ENCODE measurements around the gene ANXA7.
A peak's percentile ranks its signal among the peaks of the same experiment; 100 is the strongest.
"Not testable (repeated sequence)": the region's sequence is repeated elsewhere in the genome, so short reads cannot be mapped to it uniquely, and the experiment has no call there.

The ANXA7 gene

DNA sequence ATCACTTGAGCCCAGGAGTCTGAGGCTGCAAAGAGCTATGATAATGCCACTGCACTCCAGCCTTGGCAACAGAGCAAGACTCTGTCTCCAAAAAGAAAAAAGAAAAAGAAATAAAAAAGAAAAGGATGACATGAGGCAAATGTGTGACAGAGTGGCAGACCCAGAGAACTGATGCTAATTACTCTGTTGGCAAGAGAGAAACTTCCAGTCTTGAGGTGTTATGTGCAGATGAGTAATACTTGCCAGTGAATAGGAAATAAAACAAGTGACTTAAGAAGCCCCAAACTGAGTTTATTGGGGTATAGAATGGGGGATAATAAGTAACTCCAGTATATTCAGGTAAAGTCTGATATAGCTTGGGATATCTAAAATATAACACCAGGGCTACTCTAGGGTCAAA, 9.5 kb upstream of the ANXA7 start:
- H3K27me3 Mint-ChIP-seq: no peaks in the 10 kb centered on the region
- no peak overlapping the region for H3K4me3 Mint-ChIP-seq
- H3K4me1 Mint-ChIP-seq (ENCODE audit: low read depth): peaks cover 10% of the 10 kb centered on the region
- H3K36me3 Mint-ChIP-seq (ENCODE audit: low read depth): peaks cover 68% of the 10 kb centered on the region
- no peaks in the 10 kb centered on the region for H3K9me3 Mint-ChIP-seq
- H3K27ac Mint-ChIP-seq: peak overlapping the region; percentile 66
- no peak for DNase-seq

DNA sequence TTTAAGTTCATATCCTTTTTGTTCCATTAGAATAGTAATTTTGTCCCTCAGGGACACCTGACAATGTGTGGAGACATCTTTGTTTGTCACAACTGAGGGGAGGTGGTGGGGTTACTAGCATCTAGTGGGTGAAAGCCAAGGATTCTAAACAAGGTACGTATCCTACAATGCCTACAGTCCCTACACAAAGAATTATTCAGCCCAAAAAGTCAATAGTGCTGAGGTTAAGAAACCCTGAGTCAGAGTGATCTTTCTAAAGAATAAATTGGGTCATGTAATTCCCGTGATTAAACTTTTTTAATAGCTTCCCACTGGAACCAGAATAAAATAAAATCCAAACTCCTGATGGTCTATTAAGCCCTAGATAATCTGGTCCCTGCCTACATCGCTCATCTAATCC, 2.7 kb upstream of the ANXA7 start:
- Mint-ChIP-seq H3K27me3 (peaks cover 5% of the 10 kb centered on the region), H3K27ac (no peak overlapping the region), H3K4me1 (ENCODE audit: low read depth) (peaks cover 29% of the 10 kb centered on the region), H3K4me3 (no peak overlapping the region), H3K36me3 (ENCODE audit: low read depth) (peaks cover 26% of the 10 kb centered on the region), H3K9me3 (no peaks in the 10 kb centered on the region)
- no peak for DNase-seq

DNA sequence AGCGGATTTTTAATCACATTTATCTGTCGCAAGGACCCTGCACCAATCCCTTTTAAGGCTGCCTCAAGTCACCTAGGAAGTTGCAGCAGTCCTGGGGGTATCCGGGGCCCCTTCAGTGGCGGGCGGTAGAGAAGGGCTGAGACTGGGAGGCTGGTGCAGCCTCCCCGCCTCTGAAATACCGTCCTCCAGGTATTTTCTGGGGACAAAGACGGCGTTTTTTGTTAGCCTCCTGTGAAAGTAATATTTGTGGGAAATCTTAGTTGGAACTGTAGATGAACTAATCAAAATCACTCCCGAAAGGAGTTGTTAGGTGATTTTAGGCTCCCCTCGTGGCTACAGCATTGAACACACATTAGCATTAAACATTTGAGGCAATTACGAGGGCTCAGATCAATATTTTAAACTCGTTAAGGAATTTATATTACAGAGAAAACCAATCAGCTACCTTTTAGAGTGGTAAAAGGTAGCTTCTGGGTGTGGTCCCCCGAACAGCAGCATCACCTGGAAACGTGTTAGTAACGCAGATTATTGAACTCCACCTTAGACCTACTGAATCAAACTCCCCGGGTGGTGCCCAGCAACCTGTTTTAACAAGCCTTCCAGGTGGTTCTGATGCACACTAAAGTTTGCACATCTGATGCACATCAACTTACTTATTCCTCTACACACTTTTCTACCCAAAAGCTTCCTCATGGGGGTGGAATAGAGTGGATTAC, 530 bp upstream of the ANXA7 start:
- DNase-seq: no peak
- Mint-ChIP-seq H3K4me1 (ENCODE audit: low read depth) (peaks cover 48% of the 10 kb centered on the region), H3K36me3 (ENCODE audit: low read depth) (peaks cover 42% of the 10 kb centered on the region), H3K9me3 (no peaks in the 10 kb centered on the region), H3K27ac (peak overlapping the region; percentile 89), H3K27me3 (peaks cover 5% of the 10 kb centered on the region), H3K4me3 (peak overlapping the region; percentile 89)

DNA sequence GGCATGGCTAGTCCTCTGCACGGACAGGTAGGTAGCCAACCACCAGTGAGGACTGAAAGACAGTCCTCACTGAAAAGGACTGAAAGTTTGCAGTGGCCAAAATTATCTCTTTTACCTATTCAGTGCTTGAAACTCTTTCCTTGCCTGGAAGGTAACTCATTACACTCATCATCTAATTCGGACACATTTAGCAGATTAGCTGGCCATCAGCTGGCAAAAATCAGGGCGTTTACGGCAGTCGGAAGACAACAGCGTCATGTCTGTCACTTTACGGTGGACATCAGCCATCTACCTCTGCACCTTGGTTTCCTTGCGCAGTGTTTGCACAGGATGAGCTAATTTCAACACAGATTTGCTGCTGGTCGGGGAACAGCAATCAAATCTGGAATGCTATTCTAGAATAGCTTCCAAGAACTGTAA, 740 bp downstream of the ANXA7 start:
- Mint-ChIP-seq H3K9me3 (no peaks in the 10 kb centered on the region), H3K36me3 (ENCODE audit: low read depth) (peaks cover 47% of the 10 kb centered on the region)
- peak; percentile 36 for DNase-seq

DNA sequence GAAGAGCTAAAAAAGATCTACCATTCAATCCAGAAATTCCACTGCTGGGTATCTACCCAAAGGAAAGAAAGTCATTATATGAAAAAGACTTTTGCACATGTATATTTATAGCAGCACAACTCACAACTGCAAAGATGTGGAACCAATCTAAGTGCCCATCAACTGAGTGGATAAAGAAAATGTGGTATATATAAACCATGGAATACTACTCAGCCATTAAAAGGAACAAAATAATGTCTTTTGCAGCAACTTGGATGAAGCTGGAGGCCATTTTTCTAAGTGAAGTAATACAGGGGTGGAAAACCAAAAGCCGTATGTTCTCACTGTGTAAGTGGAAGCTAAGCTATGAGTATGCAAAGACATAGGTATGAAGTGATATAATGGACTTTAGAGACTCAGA, 3.0 kb downstream of the ANXA7 start:
- H3K4me1 Mint-ChIP-seq (ENCODE audit: low read depth): peaks cover 75% of the 10 kb centered on the region

More for the DNA sequence above, 740 bp downstream of the ANXA7 start:
- H3K4me1 Mint-ChIP-seq (ENCODE audit: low read depth): peaks cover 58% of the 10 kb centered on the region
- peak overlapping the region; percentile 95 for H3K27ac Mint-ChIP-seq
- H3K4me3 Mint-ChIP-seq: peak overlapping the region; percentile 89
- H3K27me3 Mint-ChIP-seq: peaks cover 5% of the 10 kb centered on the region

DNA sequence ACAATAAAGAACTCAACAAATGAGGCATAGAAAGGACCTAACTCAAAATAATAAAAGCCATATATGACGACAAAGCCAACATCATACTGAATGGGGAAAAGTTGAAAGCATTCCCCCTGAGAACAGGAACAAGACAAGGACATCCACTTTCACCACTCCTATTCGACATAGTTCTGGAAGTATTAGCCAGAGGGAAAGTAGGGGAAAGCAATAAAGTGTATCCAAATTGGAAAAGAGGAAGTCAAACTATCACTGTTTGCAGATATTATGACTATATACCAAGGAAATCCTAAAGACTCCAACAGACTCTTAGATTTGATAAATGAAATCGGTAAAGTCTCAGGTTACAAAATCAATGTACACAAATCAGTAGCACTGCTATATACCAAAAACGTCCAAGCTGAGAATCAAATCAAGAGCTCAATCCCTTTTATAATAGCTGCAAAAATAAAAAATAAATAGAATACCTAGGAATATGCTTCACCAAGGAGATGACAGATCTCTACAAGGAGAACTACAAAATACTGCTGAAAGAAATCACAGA, 4.8 kb downstream of the ANXA7 start:
- Mint-ChIP-seq H3K4me3 (no peak overlapping the region), H3K36me3 (ENCODE audit: low read depth) (peaks cover 65% of the 10 kb centered on the region), H3K27ac (no peak overlapping the region)

More for the DNA sequence above, 3.0 kb downstream of the ANXA7 start:
- peaks cover 5% of the 10 kb centered on the region for H3K27me3 Mint-ChIP-seq
- no peak overlapping the region for H3K4me3 Mint-ChIP-seq
- no peak overlapping the region for H3K27ac Mint-ChIP-seq
- H3K36me3 Mint-ChIP-seq (ENCODE audit: low read depth): peaks cover 65% of the 10 kb centered on the region
- no peak for DNase-seq
- H3K9me3 Mint-ChIP-seq: no peaks in the 10 kb centered on the region

DNA sequence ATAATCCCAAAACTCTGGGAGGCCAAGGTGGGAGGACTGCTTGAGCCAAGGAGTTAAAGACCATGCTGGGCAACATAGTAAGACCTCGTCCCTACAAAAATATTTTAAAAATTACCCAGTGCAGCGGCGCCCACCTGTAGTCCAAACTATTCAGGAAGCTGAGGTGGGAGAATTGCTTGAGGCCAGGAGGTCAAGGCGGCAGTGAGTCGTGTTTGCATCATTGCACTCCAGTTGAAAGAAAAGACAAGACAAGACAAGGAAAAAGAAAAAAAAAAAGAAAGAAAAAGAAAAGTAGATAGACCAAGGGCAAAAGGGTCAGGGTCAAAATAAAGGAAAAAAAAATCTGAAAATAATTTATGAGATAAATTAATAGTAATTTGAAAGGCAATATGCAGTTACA, 5.8 kb downstream of the ANXA7 start:
- Mint-ChIP-seq H3K4me1 (ENCODE audit: low read depth) (peaks cover 79% of the 10 kb centered on the region), H3K27ac (no peak overlapping the region), H3K27me3 (no peaks in the 10 kb centered on the region), H3K9me3 (no peaks in the 10 kb centered on the region), H3K36me3 (ENCODE audit: low read depth) (peaks cover 62% of the 10 kb centered on the region), H3K4me3 (no peak overlapping the region)
- no peak for DNase-seq

More for the DNA sequence above, 4.8 kb downstream of the ANXA7 start:
- peaks cover 73% of the 10 kb centered on the region for H3K4me1 Mint-ChIP-seq (ENCODE audit: low read depth)
- no peak for DNase-seq
- H3K9me3 Mint-ChIP-seq: no peaks in the 10 kb centered on the region
- H3K27me3 Mint-ChIP-seq: no peaks in the 10 kb centered on the region

DNA sequence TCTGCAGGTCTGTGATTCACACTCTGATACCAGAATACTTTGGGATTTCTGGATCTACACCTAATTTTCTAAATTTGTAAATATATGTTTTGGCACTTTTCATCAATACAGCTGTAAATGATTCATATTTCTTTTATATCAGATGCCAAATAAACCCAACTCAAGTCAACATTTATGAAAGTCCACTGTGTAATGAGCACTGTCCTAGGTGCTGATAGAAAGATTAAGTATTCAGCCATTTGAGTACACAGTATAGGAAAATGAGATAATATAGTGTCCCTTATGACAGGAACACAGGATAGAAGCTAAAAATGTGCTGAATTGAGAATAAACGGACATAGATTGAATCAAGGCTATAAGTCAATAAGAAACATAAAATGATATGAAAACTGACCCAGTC, 6.4 kb downstream of the ANXA7 start:
- H3K9me3 Mint-ChIP-seq: no peaks in the 10 kb centered on the region
- no peak overlapping the region for H3K4me3 Mint-ChIP-seq
- no peak overlapping the region for H3K27ac Mint-ChIP-seq
- peaks cover 77% of the 10 kb centered on the region for H3K4me1 Mint-ChIP-seq (ENCODE audit: low read depth)
- H3K27me3 Mint-ChIP-seq: no peaks in the 10 kb centered on the region
- peaks cover 58% of the 10 kb centered on the region for H3K36me3 Mint-ChIP-seq (ENCODE audit: low read depth)
- DNase-seq: no peak

DNA sequence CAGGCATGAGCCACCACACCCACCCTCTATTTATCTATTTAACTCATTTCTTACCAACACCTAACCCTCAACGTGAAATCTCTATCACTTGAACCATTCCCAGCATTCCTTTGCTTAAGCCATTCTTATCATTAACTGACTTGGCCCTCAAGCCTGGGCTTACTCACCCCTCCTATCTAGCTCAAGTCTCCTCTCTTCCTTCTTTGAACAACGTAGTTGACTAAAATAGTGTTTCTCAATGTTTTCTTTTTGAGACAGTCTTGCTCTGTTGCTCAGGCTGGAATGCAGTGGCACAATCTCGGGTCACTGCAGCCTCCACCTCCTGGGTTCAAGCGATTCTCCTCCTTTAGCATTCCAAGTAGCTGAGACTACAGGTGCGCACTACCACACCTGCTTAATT, 7.0 kb downstream of the ANXA7 start:
- peak overlapping the region; percentile 14 for H3K27ac Mint-ChIP-seq
- peaks cover 53% of the 10 kb centered on the region for H3K36me3 Mint-ChIP-seq (ENCODE audit: low read depth)
- no peaks in the 10 kb centered on the region for H3K9me3 Mint-ChIP-seq
- DNase-seq: no peak
- H3K4me3 Mint-ChIP-seq: no peak overlapping the region
- peaks cover 72% of the 10 kb centered on the region for H3K4me1 Mint-ChIP-seq (ENCODE audit: low read depth)
- no peaks in the 10 kb centered on the region for H3K27me3 Mint-ChIP-seq

DNA sequence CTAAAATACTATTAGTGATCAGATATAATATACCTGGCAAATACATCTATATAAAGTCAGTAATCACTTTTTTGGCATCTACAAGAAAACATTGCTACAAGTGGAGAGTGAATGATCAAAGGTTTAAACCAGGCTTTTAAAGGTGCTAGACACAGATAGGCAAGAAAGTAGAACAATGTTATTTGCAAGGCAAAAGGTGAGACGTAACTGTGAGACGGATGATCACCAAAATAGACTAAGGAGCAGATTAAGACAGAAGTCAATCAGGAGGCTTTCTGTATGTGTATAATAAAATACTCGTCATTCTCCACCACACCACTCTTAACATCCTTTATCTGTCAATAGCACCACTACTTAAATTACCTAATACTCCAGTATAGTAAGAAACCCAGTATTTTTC, 8.3 kb downstream of the ANXA7 start:
- no peak overlapping the region for H3K27ac Mint-ChIP-seq
- H3K4me3 Mint-ChIP-seq: no peak overlapping the region
- peaks cover 49% of the 10 kb centered on the region for H3K36me3 Mint-ChIP-seq (ENCODE audit: low read depth)
- no peaks in the 10 kb centered on the region for H3K9me3 Mint-ChIP-seq
- H3K27me3 Mint-ChIP-seq: no peaks in the 10 kb centered on the region
- DNase-seq: no peak
- H3K4me1 Mint-ChIP-seq (ENCODE audit: low read depth): peaks cover 61% of the 10 kb centered on the region

DNA sequence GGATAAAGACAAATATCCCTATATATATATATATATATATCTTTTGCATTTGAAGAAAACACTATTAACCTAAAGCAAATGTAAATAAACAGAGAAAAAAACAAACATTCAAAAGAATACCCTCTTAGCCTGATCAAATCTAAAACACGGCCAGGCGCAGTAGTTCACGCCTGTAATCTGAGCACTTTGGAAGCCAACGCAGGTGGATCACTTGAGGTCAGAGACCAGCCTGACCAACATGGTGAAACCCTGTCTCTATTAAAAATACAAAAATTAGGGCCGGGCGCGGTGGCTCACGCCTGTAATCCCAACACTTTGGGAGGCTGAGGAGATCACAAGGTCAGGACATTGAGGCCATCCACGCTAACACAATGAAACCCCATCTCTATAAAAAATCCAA, 9.2 kb downstream of the ANXA7 start:
- no peak overlapping the region for H3K4me3 Mint-ChIP-seq
- H3K27ac Mint-ChIP-seq: peak overlapping the region; percentile 47
- peaks cover 49% of the 10 kb centered on the region for H3K36me3 Mint-ChIP-seq (ENCODE audit: low read depth)
- peaks cover 55% of the 10 kb centered on the region for H3K4me1 Mint-ChIP-seq (ENCODE audit: low read depth)
- DNase-seq: no peak
- no peaks in the 10 kb centered on the region for H3K9me3 Mint-ChIP-seq
- no peaks in the 10 kb centered on the region for H3K27me3 Mint-ChIP-seq

DNA sequence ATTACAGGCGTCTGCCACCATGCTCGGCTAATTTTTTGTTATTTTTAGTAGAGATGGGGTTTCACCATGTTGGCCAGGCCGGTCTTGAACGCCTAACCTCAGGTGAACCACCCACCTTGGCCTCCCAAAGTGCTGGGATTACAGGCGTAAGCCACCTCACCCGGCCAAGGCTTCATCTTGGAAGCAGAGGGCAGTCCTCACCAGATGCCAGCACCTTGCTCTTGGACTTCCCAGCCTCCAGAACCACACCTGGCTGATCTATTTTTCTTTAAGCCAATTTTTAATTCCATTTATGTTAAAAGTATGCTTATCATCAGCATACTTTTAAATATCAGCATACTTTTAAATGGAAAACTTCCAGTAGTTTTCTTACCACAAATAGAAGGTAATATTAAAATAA, 12.2 kb downstream of the ANXA7 start:
- DNase-seq: no peak
- H3K4me1 Mint-ChIP-seq (ENCODE audit: low read depth): peaks cover 29% of the 10 kb centered on the region
- no peaks in the 10 kb centered on the region for H3K27me3 Mint-ChIP-seq
- no peaks in the 10 kb centered on the region for H3K9me3 Mint-ChIP-seq
- H3K4me3 Mint-ChIP-seq: no peak overlapping the region
- H3K27ac Mint-ChIP-seq: no peak overlapping the region
- peaks cover 53% of the 10 kb centered on the region for H3K36me3 Mint-ChIP-seq (ENCODE audit: low read depth)

DNA sequence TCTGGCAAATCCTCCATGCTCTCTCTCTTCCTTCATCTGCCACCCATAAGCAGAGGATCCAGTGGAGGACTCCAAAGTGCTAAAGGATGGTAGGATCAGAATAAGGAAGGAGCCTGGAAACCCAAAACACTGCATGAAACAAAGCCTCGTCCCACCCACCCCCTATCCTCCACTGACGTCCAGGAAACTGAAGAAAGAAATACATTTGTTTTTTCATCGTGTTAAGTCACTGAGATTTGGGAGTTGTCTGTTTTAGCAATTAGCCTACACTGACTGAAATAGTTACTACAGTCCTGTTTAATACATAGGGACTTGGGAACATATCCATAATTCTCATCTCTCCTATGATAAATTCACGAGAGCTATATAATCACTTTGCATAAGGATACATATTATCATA, 14.8 kb downstream of the ANXA7 start:
- H3K9me3 Mint-ChIP-seq: no peaks in the 10 kb centered on the region
- peak overlapping the region; percentile 33 for H3K27ac Mint-ChIP-seq
- no peak overlapping the region for H3K4me3 Mint-ChIP-seq
- H3K27me3 Mint-ChIP-seq: no peaks in the 10 kb centered on the region
- H3K36me3 Mint-ChIP-seq (ENCODE audit: low read depth): peaks cover 74% of the 10 kb centered on the region
- DNase-seq: no peak
- H3K4me1 Mint-ChIP-seq (ENCODE audit: low read depth): peaks cover 16% of the 10 kb centered on the region

DNA sequence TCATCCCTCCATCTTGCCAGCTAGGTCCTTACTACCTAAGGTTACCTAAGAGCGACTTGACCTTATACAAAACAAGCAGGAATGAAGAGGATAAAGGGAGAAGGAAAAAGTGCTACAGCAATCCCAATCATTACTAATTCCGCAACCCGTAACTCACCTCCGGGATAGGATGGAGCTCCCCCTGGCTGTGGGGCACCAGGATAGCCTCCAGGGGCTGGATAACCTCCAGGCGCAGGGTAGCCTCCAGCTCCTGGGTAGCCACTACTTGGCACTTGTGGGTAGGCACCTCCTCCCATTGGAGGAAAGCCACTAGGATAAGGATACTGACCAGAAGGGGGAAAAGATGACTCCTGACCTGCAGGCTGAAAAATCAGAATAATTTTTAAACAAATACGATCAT, 15.8 kb downstream of the ANXA7 start:
- H3K27me3 Mint-ChIP-seq: no peaks in the 10 kb centered on the region
- no peak overlapping the region for H3K27ac Mint-ChIP-seq
- no peak overlapping the region for H3K4me3 Mint-ChIP-seq
- DNase-seq: no peak
- no peaks in the 10 kb centered on the region for H3K9me3 Mint-ChIP-seq
- peaks cover 10% of the 10 kb centered on the region for H3K4me1 Mint-ChIP-seq (ENCODE audit: low read depth)
- H3K36me3 Mint-ChIP-seq (ENCODE audit: low read depth): peaks cover 81% of the 10 kb centered on the region

DNA sequence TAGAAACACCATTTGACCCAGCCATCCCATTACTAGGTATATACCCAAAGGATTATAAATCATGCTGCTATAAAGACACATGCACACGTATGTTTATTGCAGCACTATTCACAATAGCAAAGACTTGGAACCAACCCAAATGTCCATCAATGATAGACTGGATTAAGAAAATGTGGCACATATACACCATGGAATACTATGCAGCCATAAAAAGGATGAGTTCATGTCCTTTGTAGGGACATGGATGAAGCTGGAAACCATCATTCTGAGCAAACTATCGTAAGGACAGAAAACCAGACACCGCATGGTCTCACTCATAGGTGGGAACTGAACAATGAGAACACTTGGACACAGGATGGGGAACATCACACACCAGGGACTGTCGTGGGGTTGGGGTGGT, 19.5 kb downstream of the ANXA7 start:
- not testable (repeated sequence) for H3K4me1 Mint-ChIP-seq (ENCODE audit: low read depth); H3K27me3 Mint-ChIP-seq
- peaks cover 94% of the 10 kb centered on the region for H3K36me3 Mint-ChIP-seq (ENCODE audit: low read depth)

More for the DNA sequence above, 19.5 kb downstream of the ANXA7 start:
- H3K27ac Mint-ChIP-seq, H3K9me3 Mint-ChIP-seq, H3K4me3 Mint-ChIP-seq, DNase-seq: not testable (repeated sequence)
